Fibroblast of villous mesenchyme (primary cell): ENCODE results near the gene RELCH. TPM values are rescaled to one million over a fixed set of nuclear protein-coding genes. Genes with fewer than 3 reads are reported as not detected.

ENCODE experiments used
- DNase-seq: peaks from one replicate; pipeline ENCODE4 v3.0.0-alpha.2; 2010; ENCODE audit warnings: low read depth
- H3K4me3 ChIP-seq: 2 replicates; pipeline ENCODE4 v1.5.1; 2011; ENCODE audit warnings: low read depth, mild to moderate bottlenecking, low read length
- CTCF ChIP-seq: IDR thresholded peaks from 2 replicates; pipeline ENCODE4 v1.5.1; 2012; ENCODE audit warnings: low read depth, mild to moderate bottlenecking, low read length; ENCODE audit not compliant: insufficient read depth
- total RNA-seq: library from RNA; depleted of rRNA; stranded (reverse); fragments of >200 nt; gene quantifications from 2 replicates; pipeline ENCODE4 v1.2.3, GENCODE V29; 2012

Gene RELCH
- total RNA-seq, 1 donor: 50.1 TPM

- TF ChIP-seq CTCF: no peak
- DNase-seq: peak; percentile 40
- H3K4me3 ChIP-seq: no peak overlapping the region
Measured at GRCh38 chr18:62282188-62282629, 95.2 kb downstream of the RELCH start.

- H3K4me3 ChIP-seq: no peak overlapping the region
- no peak for TF ChIP-seq CTCF
- DNase-seq: no peak
Measured at GRCh38 chr18:62284637-62285036, 97.6 kb downstream of the RELCH start.

GRCh38 chr18:62285281-62285680, 98.2 kb downstream of the RELCH start:
- no peak for TF ChIP-seq CTCF
- DNase-seq: no peak
- H3K4me3 ChIP-seq: no peak overlapping the region

- H3K4me3 ChIP-seq: no peak overlapping the region
- DNase-seq: no peak
- no peak for TF ChIP-seq CTCF
Measured at GRCh38 chr18:62287781-62288664, 101.0 kb downstream of the RELCH start.

- no peak overlapping the region for H3K4me3 ChIP-seq
- no peak for TF ChIP-seq CTCF
- no peak for DNase-seq
Measured at GRCh38 chr18:62288665-62289008, 101.6 kb downstream of the RELCH start.

GRCh38 chr18:62289047-62289446, 102.0 kb downstream of the RELCH start:
- no peak for TF ChIP-seq CTCF
- DNase-seq: no peak

More at GRCh38 chr18:62289047-62289446, 102.0 kb downstream of the RELCH start:
- no peak overlapping the region for H3K4me3 ChIP-seq
